Occipital lobe (tissue), 2 donors: Measurements from ENCODE around the gene CYP4A22. TPM values are rescaled to one million over a fixed set of nuclear protein-coding genes. Genes with fewer than 3 reads are reported as not detected.
A peak's percentile ranks its signal among the peaks of the same experiment; 100 is the strongest.
"Not testable (repeated sequence)": the region's sequence is repeated elsewhere in the genome, so short reads cannot be mapped to it uniquely, and the experiment has no call there.

Experiments
- DNase-seq: peaks from one replicate; lab custom pipeline; 2025; lab: John Stamatoyannopoulos, UW
- total RNA-seq: library from RNA; depleted of rRNA; stranded (reverse); fragments of >200 nt; gene quantifications from one replicate; pipeline ENCODE4 v1.2.3, GENCODE V29; 2014

CYP4A22 gene
- total RNA-seq, 1 donor from 2014 or later: not detected

GRCh38 chr1:47149162-47149561 lies 11.9 kb downstream of the CYP4A22 start:
- DNase-seq: not testable (repeated sequence)

GRCh38 chr1:47156457-47156856 lies 19.2 kb downstream of the CYP4A22 start:
- DNase-seq: not testable (repeated sequence)

GRCh38 chr1:47157957-47158356 lies 20.7 kb downstream of the CYP4A22 start:
- not testable (repeated sequence) for DNase-seq

GRCh38 chr1:47160716-47161115 lies 23.5 kb downstream of the CYP4A22 start:
- DNase-seq: no peak

- no peak for DNase-seq
Measured at GRCh38 chr1:47161298-47162040, 24.2 kb downstream of the CYP4A22 start.

GRCh38 chr1:47164552-47164951 lies 27.3 kb downstream of the CYP4A22 start:
- DNase-seq: no peak

GRCh38 chr1:47172782-47173181 lies 35.5 kb downstream of the CYP4A22 start:
- no peak for DNase-seq

GRCh38 chr1:47174656-47175020 lies 37.4 kb downstream of the CYP4A22 start:
- no peak for DNase-seq

- DNase-seq: peak; percentile 38
Measured at GRCh38 chr1:47175227-47175934, 38.1 kb downstream of the CYP4A22 start.

GRCh38 chr1:47178020-47178419 lies 40.8 kb downstream of the CYP4A22 start:
- no peak for DNase-seq

- DNase-seq: no peak
Measured at GRCh38 chr1:47178654-47179016, 41.4 kb downstream of the CYP4A22 start.

GRCh38 chr1:47179017-47179987 lies 42.1 kb downstream of the CYP4A22 start:
- DNase-seq: peak; percentile 74

- DNase-seq: no peak
Measured at GRCh38 chr1:47179988-47180563, 42.8 kb downstream of the CYP4A22 start.

GRCh38 chr1:47180603-47181094 lies 43.4 kb downstream of the CYP4A22 start:
- no peak for DNase-seq

- DNase-seq: no peak
Measured at GRCh38 chr1:47181095-47181954, 44.1 kb downstream of the CYP4A22 start.

- no peak for DNase-seq
Measured at GRCh38 chr1:47181955-47182675, 44.9 kb downstream of the CYP4A22 start.

GRCh38 chr1:47182676-47183235 lies 45.5 kb downstream of the CYP4A22 start:
- no peak for DNase-seq

- DNase-seq: no peak
Measured at GRCh38 chr1:47183308-47184089, 46.3 kb downstream of the CYP4A22 start.
